C4-2B (cell line): Measurements from ENCODE around the gene ARAF.

ENCODE experiments used
- H3K27ac ChIP-seq: fragments of 450-650 bp; 2 replicates; pipeline ENCODE4 v1.5.1; 2017
- CTCF ChIP-seq: fragments of 450-650 bp; conservative IDR thresholded peaks from 2 replicates; pipeline ENCODE4 v1.5.1; 2017; ENCODE audit warnings: mild to moderate bottlenecking
- ZFX ChIP-seq: fragments of 450-650 bp; IDR thresholded peaks from 2 replicates; pipeline ENCODE4 v1.6.1; 2017

ARAF gene

GRCh38 chrX:47574547-47575301 is 13.7 kb downstream of the ARAF start:
- no peak overlapping the region for H3K27ac ChIP-seq
- TF ChIP-seq CTCF (no peak), ZFX (no peak)

- TF ChIP-seq CTCF (no peak), ZFX (no peak)
These were observed 15.3 kb downstream of the ARAF start for GRCh38 chrX:47576021-47576898.

GRCh38 chrX:47577424-47577823 is 16.4 kb downstream of the ARAF start:
- TF ChIP-seq ZFX (no peak), CTCF (no peak)
- no peak overlapping the region for H3K27ac ChIP-seq

More at GRCh38 chrX:47576021-47576898, 15.3 kb downstream of the ARAF start:
- no peak overlapping the region for H3K27ac ChIP-seq

GRCh38 chrX:47577901-47578300 is 16.9 kb downstream of the ARAF start:
- H3K27ac ChIP-seq = no peak overlapping the region
- TF ChIP-seq CTCF (no peak), ZFX (no peak)

- TF ChIP-seq ZFX (no peak), CTCF (no peak)
- H3K27ac ChIP-seq = no peak overlapping the region
These were observed 17.7 kb downstream of the ARAF start for GRCh38 chrX:47578692-47579091.

- TF ChIP-seq ZFX = no peak
- TF ChIP-seq CTCF = no peak
- no peak overlapping the region for H3K27ac ChIP-seq
These were observed 18.5 kb downstream of the ARAF start for GRCh38 chrX:47579537-47579936.
